EL (cell line): ENCODE measurements around the gene ATXN7.
A peak's percentile ranks its signal among the peaks of the same experiment; 100 is the strongest.

Experiments
- DNase-seq: peaks from one replicate; pipeline ENCODE4 v3.0.0-alpha.2; 2016

ATXN7 gene

DNA sequence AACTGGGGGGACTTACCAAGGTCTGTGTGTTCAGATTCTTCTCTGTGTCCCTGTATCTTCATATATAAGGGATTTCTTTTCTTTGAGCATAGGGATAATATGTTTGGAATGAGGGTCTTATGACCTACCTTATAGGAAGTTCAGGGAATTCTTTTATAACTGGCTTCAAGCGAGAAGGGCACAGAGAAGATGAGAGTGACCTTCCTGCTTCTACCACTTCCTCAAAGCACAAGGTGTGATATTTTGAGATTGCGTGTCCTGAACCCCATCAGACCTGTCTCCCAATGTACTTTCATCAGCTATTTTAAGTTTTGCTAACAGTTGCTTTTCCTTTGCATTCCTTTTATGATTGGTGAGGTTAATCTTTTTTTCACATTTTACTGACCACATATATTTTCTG, 162.7 kb downstream of the ATXN7 start:
- no peak for DNase-seq

DNA sequence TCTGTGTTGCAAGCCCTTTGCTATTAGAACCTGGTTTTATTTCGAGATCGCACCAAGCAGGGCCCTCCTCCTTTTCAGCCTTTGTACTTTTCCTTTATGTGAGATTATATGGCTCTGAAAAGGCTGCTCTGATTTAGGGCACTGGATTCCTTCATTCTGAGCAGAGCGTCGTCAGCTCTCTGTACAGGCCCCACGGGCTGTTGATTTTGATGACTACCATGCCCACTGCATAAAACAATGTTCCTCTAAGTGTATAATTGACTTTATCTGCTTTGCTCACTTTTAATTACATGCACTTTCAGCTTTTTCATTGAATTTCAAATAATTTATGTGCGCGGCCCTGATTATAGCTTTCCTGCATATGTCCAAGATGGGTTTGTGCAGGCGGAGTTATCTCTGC, 164.0 kb downstream of the ATXN7 start:
- no peak for DNase-seq

DNA sequence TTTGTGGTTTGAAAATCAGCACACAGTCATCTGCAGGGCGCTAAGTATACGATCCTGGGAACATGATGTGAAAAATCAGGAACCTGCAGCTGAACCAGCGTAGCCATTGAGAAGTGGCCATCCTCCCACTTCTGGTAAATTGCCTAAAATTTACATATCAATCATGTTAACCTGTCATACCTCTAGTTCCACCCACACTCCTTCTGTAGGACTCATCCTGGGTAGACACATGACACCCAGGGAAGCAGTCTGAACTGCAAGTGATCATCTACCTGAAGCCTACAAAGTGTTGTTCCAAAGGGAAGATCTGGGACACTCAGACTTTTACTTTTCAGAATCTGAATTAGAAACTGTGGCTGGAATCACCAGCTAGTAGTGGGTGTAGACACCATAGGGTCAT, 165.1 kb downstream of the ATXN7 start:
- DNase-seq, result no peak

DNA sequence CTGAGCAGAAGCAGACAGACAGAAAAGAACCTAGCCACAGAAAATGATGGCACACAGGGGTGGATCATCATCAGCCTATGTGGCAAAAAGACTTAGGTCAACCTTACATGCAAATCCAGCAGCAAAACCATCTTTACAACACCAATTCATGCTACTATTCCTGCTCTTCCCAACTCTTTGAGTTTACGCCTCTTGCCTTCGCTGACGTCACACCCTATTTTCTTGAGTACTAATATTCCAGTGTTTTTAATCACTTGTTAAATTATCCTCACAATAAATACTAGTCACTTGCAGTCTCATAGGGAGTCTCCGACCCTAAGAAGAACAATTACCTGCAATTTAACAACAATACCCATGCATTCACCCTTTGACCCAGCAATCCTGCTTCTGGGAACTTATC, 165.6 kb downstream of the ATXN7 start:
- no peak for DNase-seq

DNA sequence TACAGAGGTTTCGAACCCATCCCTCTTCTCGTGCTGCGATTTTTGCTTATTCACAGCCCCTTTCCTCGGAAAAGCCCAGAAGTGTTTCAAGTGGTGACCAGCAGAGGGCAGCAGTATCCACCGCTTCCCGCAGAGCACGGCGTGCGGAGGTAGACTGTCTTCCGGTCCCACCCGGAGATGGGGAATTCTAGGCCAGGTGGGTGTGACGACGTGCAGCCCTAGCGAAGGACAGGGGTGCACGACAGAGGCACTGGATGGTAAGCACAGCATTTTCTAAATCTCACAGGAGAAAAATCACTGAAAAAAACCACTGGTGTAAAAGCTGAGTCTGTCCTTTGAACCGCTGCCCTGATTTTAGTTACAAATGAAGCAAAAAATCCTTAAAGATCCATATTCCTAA, 167.1 kb downstream of the ATXN7 start:
- peak; percentile 66 for DNase-seq

DNA sequence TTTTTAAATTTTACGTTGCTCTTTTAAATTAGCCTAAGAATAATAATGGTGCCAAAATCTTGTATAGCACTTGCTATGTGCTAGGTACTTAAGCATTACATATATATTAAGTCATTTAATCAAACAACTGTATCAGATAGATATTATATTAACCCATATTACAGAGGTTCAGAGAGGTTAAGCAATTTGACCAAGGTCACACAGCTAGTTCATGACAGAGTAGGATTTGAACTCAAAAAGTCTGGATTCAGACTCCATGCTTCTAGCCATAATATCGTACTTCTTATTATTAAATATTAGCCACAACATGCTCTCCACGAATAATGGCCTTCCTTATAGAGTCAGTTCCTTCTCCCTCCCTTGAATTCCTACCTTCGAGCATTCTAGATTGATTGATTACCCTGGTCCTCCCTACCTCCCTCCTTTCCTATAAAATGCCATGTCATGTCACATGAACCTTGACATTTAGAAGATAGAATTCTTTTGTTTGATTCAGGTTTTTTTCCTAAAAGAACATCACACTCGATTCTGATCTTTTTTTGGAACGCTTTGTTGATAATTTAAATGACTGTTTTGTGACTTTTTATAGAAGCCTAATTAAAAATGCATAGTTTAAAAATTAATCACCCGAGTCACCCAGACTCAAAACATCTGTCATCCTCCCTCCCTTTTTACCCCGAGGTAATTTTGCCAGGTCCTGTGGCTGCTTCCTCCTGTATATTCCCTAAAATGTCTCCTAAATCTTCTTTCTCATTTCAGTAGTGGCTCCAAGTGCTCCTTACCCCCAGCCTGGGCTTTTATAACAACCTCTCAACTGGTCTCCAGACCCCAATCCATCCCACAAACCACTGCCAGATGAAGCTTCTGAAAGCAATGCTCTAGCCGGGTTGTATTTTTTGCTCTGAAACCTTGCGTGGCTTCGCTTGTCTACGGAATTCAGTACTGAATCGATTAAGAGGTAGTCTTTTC, 168.2 kb downstream of the ATXN7 start:
- peak; percentile 43 for DNase-seq

DNA sequence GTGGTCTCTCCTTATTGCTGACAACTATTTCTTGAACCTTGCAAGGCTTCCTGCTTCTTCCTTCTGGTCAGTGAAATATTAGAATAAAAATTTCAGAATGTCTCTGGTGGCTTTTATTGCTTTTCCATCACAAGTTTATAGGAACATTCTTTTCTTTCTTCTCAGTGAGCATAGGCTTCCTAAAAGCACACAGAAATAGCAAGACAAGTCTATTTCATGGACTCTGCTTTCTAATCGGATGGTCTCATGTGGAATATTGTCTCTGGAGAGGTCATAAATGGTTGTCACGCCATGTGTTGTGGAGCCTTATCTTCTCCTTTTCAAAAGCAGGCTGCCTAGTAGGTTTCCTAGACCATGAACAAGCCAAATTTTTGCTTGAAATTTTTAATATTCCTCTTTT, 169.4 kb downstream of the ATXN7 start:
- DNase-seq, result no peak

DNA sequence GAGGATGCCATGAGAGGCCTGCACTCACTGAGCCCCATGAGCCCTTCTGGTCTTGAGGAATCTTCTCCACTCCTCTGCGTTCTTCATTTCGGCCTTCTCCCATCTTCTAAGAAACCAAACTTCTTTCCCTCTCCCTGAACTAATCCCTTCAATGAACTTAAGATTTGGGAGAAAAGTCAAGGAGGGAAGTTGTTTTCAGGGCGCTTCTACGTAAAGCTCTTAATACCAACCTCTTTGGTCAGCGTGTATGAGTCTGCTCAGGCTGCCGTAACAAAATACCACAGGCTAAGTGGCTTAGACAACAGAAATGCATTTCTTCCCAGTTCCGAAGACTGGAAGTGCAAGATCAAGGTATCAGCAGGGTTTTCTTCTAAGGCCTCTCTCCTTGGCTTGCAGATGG, 173.4 kb downstream of the ATXN7 start:
- DNase-seq, result no peak

DNA sequence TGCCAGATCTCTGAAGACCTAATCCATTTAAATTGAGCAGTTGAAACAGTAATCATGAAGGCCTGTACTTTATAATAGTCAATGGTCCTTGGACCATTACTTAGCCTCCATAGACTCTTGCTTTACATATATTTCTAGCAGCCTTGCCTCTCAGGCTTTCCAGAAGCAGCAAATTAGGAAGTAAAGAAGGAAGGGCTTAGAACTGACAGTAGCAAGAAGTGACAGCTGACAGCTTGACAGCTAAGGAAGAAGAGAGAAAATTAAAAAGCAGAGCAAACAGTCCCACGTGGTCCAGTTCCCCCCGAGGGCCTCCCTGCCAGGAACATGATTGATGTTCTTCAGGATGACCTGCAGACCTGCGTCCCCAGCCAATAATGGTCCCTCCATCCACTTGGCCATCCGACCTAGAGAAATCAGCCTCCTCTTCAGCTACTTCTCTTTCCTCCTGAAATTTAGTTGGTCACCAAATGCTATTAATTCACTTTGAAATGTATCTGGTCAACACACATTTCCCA, 174.6 kb downstream of the ATXN7 start:
- no peak for DNase-seq

DNA sequence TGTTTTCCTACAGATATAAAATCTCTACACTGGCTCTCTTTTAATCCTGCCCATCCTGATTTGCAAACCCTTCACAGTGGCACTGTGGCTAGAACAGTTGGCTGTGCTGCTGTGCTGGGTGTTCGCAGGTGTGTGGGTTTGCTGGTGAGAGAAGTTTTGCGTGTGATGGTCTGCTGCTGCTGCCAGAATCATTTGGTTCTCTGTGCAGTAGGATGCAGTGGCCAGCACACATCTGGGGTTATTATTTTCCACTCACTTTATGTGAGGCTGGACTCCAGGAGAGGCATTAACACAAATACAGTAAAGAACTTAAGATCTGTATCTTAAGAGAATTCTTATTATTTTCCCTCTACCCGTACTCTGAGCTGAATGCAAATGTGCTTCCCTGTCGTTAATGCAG, 175.7 kb downstream of the ATXN7 start:
- DNase-seq, result no peak

DNA sequence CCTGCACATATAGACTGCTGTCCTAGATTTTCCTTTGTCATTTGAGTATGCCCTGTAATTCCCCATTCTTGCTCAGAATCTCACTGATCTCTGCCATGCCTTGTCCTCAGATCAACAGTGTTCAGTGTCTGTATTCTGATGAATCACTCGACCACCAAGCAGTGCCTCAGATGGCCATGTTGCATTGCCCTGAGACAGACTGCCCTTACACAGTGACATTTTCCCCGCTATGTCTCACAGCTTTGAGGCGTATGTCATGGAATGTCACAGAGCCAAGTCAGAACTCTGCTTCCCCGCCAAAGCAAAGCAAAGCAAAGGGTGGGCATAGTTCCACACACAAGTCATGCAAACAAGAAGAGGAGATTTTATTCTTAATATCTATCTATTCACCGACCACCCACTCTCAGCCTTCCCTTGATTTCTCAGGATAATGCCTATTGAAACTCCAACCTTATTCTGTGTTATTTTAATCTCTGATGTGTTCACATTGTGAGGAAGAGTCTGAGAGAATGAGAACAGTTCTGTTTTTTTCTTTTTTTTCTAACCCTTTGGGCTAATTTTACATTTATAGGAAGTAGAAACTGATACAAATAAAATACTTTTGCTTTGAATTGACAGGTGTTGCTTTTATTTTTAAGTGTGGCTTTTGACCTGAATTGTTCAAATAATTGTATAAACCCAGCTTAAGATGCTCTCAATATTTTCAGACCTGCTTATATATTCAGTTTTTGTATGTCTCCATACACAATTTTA, 176.5 kb downstream of the ATXN7 start:
- no peak for DNase-seq

DNA sequence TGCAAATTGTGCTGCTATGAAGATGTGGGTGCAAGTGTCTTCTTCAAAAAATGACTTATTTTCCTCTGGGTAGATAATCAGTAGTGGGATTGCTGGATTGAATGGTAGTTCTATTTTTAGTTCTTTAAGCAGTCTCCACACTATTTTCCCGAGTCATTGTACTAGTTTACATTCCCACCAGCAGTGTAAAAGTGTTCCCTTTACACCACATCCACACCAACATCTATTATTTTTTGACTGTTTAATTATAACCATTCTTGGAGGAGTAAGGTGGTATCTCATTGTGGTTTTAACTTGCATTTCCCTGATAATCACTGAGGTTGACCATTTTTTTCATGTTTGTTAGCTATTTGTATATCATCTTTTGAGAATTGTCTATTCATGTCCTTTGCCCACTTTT, 179.3 kb downstream of the ATXN7 start:
- no peak for DNase-seq

DNA sequence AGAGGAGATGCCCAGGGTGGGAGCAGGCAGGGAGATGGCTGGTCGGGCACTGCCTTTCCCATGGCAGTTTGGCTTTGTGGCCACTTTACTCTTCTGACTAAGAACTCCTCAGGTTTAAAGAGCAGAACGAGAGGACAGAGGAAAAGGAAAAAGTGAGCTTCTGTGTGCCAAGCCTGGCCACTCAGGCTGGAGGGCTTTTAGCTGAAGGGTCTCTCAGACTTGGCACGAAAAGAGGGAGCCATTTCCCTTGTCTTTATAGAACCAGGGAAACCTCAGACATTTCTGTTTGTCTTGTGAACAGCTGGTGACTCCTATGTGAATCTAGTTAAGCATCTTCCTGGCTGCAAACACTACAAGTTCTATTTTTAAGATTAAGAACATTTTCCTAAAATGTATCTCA, 182.9 kb downstream of the ATXN7 start:
- no peak for DNase-seq

DNA sequence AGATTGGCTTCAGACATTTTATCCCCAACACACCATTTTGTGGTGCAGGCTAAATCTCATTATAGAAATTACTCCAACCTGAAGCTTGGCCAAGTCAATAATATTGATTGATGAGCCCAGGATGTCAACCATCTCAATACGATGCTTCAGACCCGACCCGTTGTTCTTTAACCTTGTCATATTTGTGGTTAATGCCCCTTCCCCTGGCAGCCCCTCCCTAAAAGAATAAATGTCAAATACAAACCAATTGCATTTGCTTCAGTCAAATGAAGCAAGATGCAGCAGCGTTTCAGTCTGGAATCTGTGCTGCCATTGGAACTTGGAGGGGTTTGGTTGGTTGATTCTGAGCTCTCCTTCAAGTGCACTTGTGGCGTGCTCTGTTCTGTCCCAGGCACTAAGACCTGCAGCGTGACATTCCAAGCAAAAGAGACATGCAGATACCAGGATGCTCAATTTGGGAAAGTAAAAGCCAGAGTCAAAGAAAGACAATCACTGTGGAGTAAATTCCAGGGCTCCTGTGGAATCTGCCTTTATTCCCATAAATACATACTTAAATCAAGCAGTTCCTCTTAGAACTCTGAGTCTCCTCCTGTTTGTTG, 183.4 kb downstream of the ATXN7 start:
- DNase-seq, result no peak

DNA sequence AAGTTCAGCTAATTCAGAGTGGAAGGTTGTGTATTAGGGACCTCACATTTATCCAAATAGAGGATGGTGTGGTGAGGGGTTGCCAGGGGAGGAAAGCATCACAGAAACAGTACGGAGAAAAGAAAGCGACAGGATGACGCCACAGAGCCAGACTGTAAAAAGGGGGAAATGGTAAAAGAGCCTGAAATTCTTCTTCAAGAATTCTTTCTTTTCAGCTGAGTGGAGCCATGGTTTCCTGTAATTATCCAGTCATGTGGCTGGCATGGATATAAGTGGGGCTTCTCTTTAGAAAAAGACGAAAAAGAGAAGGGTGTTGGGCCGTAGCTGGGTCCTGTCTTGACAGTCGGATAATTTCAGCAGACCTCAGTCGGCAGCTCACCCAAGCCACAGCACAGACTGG, 184.1 kb downstream of the ATXN7 start:
- DNase-seq, result no peak

DNA sequence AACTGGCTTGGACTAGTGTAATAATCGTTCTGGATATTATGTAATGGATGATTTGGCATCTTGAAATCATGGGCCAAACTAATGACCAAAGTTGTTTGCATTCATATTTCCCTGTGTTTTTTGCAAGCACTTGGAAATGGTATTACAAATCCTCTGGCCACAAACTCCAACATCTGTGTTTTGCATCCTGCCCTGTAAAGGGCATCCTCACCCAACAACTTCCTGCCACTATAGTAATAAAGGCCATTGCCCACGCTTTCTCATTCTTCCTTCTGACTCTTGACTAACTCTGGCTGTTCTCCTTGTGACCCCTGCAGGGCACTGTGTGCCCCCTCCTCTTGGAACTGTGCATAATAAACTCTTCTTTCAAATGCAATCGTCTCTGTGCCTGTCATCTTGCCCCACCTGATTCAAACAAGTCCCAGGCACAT, 185.0 kb downstream of the ATXN7 start:
- DNase-seq, result peak; percentile 21

DNA sequence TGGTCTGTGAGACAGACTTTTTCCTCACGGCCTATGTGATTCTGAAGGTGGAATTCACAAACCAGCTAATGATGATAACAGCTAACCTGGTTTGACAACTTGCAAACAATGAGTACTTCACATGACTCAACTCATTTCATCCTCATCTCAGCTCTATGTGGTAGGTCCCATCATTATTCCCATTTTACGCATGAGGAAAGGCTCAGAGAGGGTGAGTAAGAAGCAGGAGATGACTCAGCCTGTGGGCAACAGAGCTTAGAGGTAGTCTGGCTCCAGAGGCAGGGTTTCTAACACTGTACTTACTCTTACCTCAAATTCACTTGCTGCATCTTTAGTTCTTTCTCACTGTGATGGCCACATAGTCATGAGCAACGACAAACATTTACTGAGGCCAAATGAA, 185.5 kb downstream of the ATXN7 start:
- DNase-seq, result peak; percentile 56

DNA sequence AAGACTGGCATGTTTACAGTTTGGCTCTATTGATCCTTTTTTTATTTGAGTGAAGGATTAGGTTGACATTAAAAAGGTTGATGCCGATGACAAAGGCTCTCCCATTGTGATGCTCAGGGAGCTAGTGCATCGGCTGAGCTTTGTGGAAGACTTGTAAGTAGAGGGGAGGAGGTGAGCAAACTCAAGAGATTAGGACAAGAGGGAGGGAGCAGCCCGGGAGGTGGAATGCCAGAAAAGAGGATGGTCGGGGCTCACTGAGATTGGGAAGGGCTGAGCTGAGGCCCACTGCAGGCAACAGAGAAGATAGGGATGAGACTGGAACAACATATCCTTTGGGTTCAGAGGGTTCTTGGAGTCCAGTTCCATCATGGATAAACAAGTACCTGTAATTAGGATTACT, 186.2 kb downstream of the ATXN7 start:
- DNase-seq, result no peak
